Astrocyte (in vitro differentiated cells and primary cell): ENCODE data around the gene BLTP3A.

Experiments used
- CTCF ChIP-seq: IDR thresholded peaks from 2 replicates; pipeline ENCODE4 v1.5.1; 2011; ENCODE audit warnings: low read depth, mild to moderate bottlenecking, inconsistent platforms, low read length, moderate library complexity; ENCODE audit not compliant: insufficient read depth
- EZH2 ChIP-seq: IDR thresholded peaks from 2 replicates; pipeline ENCODE4 v1.6.1; 2012; ENCODE audit warnings: mild to moderate bottlenecking, low read length, inconsistent platforms; ENCODE audit not compliant: insufficient read depth

- TF ChIP-seq EZH2 (no peak), CTCF (no peak)
These were observed 45.6 kb upstream of the BLTP3A start for GRCh38 chr6:34746104-34746846.
